ENCODE data around the gene ELK1.
"Not testable (repeated sequence)": the region's sequence is repeated elsewhere in the genome, so short reads cannot be mapped to it uniquely, and the experiment has no call there.

Gene ELK1

DNA sequence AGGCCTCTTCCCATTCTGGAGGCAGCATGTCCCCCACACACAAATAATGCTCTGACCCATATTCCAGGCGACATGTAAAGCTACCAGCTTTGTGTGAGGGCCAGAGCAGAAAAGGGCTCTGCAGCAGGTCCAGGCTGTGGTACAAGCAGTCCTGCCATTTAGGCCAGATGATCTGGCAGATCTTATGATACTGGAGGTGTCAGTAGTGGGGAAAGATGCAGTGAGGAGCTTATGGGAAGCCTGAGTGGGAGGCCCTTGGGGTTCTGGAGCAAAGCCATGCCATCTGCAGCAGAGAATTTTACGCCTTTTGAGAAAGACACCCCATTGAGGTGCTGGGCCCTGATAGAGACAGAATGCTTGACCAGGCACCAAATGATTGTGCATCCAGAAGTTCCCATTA is 38.4 kb downstream of the ELK1 start:
- no peak for DNase-seq (ENCODE audit: low read depth in 2 of 2)

DNA sequence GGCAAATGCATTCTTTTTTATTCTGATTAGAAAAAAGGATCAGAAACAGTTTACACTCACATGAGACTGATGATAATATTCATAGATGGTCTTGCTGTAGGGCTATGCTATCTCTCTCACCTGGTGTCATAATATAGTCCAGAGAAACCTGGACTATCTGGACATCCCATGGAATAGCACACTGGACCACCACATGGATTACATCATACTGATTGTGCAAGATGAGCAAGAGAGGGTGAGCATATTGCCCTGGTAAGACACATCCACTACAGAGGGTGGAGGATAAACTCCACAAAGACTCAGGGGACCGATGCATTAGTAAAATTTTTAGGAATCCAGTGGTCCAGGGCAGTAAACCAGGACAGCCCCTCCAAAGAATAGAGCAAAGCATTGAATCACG is 38.9 kb downstream of the ELK1 start:
- no peak for DNase-seq (ENCODE audit: low read depth in 2 of 2)

DNA sequence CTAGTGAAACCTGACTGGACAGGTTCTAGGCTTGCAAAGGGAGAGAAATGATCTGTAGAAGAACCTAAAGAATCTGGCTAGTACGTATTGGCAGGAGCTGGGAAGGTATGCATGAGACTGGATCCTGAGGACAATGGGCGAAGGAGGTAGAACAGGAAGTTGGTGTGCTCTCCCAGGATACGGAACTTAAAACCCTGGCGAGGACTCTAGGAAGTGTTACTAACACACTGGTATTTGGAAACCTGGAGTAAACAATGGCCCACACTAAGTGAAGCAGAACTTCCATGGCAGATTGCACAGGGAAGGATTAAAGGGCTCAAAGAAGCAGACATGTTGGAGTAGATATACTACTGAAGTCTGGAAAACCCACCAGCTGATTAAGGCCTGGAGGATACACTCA is 39.9 kb downstream of the ELK1 start:
- no peak for DNase-seq (ENCODE audit: low read depth in 2 of 2)

DNA sequence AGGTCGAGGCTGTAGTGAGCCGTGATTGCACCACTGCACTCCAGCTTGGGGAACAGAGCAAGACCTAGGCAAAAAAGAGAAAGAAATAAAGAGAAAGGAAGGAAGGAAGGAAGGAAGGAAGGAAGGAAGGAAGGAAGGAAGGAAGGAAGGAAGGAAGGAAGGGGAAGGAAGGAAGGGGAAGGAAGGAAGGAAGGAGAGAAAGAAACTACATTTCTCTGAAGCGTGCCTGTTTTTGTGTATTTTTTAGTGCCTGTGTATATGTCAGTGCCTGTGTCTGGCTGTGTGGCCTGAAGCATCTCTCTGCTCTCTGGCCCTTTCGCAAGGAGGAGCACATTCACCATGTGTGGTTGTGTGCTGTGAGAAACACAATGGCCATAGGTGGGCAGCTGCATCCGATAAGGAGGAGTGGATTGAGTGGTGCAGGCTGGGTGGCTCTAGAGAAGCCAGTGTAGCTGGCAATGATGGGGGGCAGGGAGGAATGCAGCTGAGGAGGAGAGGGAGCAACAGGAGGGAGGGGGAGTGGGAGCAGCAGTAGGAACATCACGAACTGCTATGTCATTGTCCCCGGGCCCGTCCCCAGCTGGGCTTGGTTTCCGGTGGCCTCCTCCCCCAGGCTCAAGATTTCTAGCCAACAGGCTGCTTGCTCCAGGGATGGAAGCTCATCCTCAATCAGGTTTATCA is 42.1 kb downstream of the ELK1 start:
- no peak for DNase-seq (ENCODE audit: low read depth in 2 of 2)

DNA sequence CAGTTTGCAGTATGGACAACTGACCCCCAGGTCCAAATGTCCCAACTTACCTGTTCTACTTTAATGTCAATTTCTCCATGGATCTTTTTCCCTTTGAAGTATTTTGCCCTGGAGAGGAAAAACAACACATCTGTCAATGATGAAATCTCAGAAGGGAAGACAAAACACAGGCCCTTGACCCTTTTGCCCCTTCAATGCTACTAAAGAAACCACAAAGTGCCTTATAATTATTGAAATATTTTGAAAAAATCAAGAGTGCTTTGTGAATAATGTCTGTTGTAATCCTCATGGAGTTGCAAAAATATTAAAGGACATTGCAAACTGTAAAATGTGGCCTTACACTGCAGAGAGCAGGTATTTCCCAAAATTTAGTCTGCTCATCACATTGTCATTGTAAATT is 43.3 kb downstream of the ELK1 start:
- DNase-seq (ENCODE audit: low read depth in 2 of 2), result no peak

DNA sequence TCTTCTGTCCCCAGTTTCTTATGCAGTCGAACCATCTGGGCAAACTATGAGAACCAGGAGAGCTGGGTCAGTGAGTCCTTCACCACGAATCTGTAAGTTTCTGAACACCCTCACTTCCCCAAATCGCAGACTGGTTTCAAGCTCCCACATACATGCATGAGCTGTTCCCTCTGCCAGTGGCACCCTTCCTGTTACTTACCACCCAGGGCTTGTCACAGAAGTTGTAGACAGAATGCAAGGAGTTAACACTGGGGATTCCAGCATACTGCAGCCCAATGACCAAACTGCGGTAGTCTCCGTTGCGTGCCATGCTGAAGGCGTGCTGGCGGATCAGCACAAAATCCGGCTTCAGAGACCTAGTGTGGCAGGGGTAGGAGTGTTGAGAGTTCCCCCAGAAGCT is 45.3 kb downstream of the ELK1 start:
- no peak for DNase-seq (ENCODE audit: low read depth in 2 of 2)

DNA sequence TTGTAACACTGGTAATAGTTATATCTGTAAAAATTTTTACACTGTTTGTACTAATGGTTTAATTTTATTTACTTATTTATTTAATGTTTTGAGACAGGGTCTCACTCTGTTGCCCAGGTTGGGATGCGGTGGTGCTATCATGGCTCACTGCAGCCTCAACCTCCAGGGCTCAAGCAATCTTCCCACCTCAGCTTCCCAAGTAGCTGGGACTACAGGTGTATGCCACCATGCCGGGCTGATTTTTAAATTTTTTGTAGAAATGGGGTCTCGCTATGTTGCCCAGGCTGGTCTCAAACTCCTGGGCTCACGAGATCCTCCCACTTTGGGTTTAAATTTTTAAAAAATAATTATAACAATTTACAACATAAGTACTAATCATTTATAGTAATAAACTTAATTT is 47.2 kb downstream of the ELK1 start:
- DNase-seq (ENCODE audit: low read depth in 2 of 2), result not testable (repeated sequence)

DNA sequence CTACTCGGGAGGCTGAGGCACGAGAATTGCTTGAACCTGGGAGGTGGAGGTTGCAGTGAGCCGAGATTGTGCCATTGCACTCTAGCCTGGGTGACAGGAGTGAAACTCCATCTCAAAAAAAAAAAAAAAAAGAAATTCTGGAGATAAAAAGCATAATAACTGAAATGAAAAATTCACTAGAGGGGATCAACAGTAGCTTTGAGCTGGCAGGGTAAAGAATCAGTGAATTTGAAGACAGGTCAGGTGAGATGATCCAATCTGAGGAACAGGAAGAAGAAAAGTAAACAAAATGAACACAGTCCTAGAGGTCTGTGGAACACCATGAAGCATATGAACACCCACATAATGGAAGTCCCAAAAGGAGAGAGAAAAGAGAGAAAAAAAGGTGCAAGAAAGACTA is 53.1 kb downstream of the ELK1 start:
- no peak for DNase-seq (ENCODE audit: low read depth in 2 of 2)

DNA sequence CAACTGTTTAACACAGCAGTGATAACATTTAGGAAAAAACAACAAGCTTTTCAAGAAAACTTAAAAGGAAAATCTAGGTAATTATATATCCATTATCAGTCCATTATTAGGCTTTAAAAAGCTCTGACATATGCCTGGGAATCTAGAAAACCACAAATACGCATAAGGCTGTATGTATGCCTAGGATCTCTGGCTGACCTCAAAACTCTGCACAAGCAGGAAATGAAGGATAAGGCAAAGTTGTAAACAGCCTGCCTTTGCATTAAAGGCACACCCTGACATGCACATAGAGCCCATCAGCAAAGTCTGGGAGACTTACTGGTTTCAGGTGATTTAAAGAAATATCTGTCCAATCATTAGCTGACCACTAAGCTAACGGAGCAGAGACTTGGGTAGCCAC is 54.1 kb downstream of the ELK1 start:
- DNase-seq (ENCODE audit: low read depth in 2 of 2), result no peak

DNA sequence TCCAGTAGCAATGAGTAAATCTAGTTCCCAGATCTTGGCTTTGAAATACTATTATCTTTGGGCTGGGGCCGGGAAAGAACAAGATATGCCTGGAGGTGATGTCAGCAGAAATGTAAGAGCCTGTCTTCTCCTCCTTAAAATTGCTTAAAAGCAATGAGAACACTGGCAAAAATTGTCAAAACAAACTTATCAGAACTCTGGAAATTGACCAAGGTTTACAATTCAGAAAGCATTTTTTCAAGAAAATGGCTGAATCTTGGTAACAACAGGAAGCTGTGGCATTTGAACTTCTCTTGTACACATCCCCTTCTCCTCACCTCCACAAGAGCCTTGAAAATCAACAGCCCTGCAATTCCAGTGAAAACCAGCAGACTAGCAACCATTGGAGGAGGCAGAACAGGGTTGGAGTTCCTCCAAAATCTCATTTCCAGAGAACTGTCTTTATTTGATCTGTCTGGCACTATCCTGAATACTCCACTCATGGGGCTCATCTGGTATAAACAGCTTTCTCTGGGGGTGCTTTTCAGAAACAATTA is 54.6 kb downstream of the ELK1 start:
- no peak for DNase-seq (ENCODE audit: low read depth in 2 of 2)

DNA sequence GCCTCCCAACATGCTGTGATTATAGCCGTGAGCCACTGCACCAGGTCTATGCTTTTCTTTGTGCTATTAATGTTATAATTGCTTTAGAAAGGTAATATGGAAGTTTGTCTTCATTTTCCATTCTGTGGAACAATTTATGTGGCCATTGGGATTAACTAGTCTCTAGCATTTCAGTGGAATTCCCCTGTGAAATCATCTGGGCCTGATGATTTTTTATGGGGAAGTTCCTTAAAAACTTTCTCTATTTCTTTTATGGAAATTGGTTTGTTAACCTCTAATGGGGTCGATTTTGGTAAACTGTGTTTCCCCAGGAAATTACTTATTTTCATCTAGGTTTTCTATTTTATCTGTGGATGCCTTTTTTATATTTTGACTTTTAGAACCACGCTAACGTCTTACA is 56.8 kb downstream of the ELK1 start:
- DNase-seq (ENCODE audit: low read depth in 2 of 2), result no peak

DNA sequence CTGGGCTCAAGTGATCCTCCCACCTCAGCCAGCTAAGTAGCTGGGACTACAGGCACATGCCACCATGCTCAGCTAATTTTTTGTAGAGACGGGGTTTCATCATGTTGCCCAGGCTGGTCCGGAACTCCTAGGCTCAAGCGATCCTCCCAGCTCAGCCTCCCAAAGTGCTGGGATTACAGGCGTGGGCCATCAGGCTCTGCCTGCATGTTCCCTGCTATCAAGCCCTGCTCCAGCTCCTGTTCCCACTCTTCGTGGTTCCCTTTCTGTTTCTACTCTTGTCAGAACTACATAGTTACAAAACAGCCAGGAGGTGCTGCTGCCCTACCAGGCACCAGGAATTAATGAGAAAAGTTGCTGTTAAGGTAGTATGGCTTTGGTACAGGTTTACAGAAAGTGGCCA is 59.4 kb downstream of the ELK1 start:
- no peak for DNase-seq (ENCODE audit: low read depth in 2 of 2)

DNA sequence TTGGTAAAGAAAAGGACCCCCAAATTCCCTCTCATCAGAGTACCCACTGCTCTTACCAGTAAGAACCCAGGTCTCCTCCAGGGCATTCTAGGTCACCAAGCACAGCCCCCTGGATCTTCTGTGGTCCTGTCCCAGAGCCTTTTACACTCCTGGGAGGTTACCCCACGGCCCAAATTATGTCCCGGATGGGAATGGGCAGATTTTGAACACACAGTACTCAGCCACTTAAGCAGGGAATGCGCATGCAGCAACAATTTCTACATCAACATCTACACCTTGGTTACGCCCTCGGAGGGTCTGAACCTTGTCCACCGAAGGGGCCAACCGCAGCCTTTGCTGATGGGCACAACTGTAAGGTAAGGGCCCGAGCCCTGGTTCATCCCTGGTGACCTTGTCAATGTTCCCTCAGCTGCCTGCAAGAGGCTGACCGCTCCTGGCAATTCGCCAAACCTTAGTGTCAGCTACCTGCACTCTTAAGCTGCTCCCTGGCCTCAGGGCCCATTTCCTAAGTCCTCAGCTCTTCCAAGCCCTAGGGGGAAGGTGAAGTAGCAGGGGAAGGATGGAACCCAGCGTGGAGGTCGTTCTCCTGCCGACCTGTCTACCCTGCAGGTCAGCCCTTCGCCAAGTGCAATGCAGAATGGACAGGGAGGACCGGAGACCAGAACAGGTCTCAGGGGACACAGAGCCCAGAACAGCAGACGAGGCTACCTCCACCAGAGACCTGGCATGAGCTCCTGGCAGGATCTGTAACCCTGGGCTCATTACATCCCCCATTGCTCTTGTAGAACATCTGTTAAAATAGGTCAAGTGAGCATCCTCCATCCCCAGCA is 62.2 kb downstream of the ELK1 start:
- no peak for DNase-seq (ENCODE audit: low read depth in 2 of 2)

DNA sequence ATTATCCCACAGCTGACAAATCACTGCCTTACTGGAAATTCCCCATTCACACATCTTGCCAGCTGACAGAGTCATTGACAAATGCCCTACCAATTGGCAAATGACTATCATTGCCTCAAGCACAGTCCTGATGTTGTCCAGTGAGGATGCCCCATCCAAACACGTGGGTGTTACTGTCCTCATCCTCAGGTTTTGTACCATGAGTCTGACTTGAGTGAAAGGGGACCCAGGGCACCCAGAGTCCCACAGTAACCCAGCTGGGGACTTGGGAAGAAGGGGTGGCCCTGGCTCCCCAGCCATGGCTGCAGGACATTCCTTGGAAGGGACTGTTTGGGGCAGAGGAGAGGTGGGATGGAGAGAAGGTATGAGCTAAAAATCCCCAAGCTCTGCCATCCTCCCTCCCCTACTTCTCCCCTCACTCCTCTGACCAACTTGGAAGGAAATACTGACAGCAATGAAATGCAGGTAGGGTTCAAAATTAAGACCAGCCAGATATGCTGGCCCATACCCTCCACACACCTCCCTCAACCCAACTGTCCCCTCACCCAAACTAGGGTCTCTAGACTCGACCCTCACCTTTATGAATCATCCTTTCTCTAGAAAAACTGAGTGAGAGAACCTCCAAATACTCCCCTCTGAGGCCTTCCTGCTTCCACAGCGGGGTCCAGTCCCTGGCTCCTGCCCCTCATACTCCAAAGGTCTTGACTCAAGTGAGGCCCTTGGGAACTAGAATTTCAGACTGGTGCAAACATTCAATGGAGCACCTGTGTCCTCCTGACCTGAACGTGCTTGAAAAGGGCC is 63.1 kb downstream of the ELK1 start:
- DNase-seq (ENCODE audit: low read depth in 2 of 2), result no peak

DNA sequence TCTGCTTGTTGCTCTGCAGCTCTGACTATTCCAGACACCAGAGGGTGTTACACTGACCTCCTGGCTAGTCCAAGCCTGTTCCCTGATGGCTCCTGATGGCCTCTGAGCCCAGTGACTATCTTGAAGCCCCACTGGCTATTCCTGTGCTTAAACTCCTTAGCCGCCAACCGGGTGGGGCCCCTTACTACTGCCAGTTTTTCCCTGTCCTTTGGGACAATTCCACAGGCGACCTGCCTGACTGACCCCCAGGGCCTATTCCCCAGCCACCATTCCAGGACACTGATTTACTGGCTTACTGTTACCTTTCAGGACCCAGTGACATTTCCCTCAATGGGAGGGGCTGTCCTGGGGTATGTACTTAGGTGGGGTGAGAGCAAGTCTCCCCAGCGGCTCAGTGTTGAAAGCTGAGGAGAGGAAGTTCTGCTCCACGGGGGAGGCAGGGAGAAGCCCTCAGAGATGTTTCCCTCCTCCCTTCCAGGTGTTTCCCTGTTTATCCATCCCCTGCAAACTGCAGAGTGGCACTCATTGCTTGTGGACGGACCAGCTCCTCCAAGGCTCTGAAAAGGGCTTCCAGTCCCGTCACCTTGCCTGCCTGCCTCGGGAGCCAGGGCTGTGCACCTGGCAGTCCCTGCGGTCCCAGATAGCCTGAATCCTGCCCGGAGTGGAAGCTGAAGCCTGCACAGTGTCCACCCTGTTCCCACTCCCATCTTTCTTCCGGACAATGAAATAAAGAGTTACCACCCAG is 64.1 kb downstream of the ELK1 start:
- DNase-seq (ENCODE audit: low read depth in 2 of 2), result no peak

Data from stimulated activated CD8-positive, alpha-beta memory T cell treated with anti-CD3 and anti-CD28 coated beads, Interleukin-15, amount 100 ng/mL, for 4 hours (primary cell).